NCI-H1694 treated with DMSO at 0.1 percent for 48 hours (cell line): ENCODE measurements around the gene PRICKLE3.
A peak's percentile ranks its signal among the peaks of the same experiment; 100 is the strongest.
"Not testable (repeated sequence)": the region's sequence is repeated elsewhere in the genome, so short reads cannot be mapped to it uniquely, and the experiment has no call there.

Experiments used
- DNase-seq: peaks from one replicate; lab custom pipeline; 2025; lab: John Stamatoyannopoulos, UW

Gene PRICKLE3

GRCh38 chrX:49178537-49178936 lies 7.6 kb downstream of the PRICKLE3 start:
- no peak for DNase-seq

- no peak for DNase-seq
These were observed 8.2 kb downstream of the PRICKLE3 start for GRCh38 chrX:49177873-49178480.

GRCh38 chrX:49177338-49177833 lies 8.8 kb downstream of the PRICKLE3 start:
- no peak for DNase-seq

- DNase-seq, result no peak
These were observed 9.5 kb downstream of the PRICKLE3 start for GRCh38 chrX:49176421-49177326.

GRCh38 chrX:49175435-49176274 lies 10.5 kb downstream of the PRICKLE3 start:
- DNase-seq, result no peak

- no peak for DNase-seq
These were observed 11.4 kb downstream of the PRICKLE3 start for GRCh38 chrX:49174723-49175122.

- DNase-seq, result not testable (repeated sequence)
These were observed 12.6 kb downstream of the PRICKLE3 start for GRCh38 chrX:49173544-49173943.

- DNase-seq, result peak; percentile 23
These were observed 13.8 kb downstream of the PRICKLE3 start for GRCh38 chrX:49172280-49172780.

- DNase-seq, result no peak
These were observed 14.4 kb downstream of the PRICKLE3 start, which contains the start of gene PLP2 for GRCh38 chrX:49171752-49172279. Gene PLP2, plus strand, starts transcription at chrX:49171898. Its CDS starts 103 bp downstream, at chrX:49172001.

GRCh38 chrX:49167740-49168108 lies 18.4 kb downstream of the PRICKLE3 start:
- no peak for DNase-seq

- DNase-seq, result no peak
These were observed 19.0 kb downstream of the PRICKLE3 start for GRCh38 chrX:49166914-49167739.

- DNase-seq, result no peak
These were observed 20.0 kb downstream of the PRICKLE3 start for GRCh38 chrX:49165901-49166881.

GRCh38 chrX:49164589-49165360 lies 21.4 kb downstream of the PRICKLE3 start:
- DNase-seq, result no peak

- peak; percentile 66 for DNase-seq
These were observed 22.4 kb downstream of the PRICKLE3 start for GRCh38 chrX:49163555-49164419.

- DNase-seq, result no peak
These were observed 23.6 kb downstream of the PRICKLE3 start, which contains the start of gene MAGIX for GRCh38 chrX:49162620-49163019. Gene MAGIX, plus strand, starts transcription at chrX:49162758. Its CDS starts 132 bp downstream, at chrX:49162890.

GRCh38 chrX:49161632-49162031 lies 24.5 kb downstream of the PRICKLE3 start:
- DNase-seq, result no peak

GRCh38 chrX:49160908-49161307 lies 25.3 kb downstream of the PRICKLE3 start:
- no peak for DNase-seq

GRCh38 chrX:49157194-49157593 lies 29.0 kb downstream of the PRICKLE3 start:
- no peak for DNase-seq
